Heart left ventricle (tissue), 13 donors: ENCODE results near the gene PLRG1.

ENCODE experiments used
- CTCF ChIP-seq, 12 donors: fragments of 200-600 bp; sonication (generic) in 4 of 12; IDR thresholded peaks; one replicate each; pipeline versions ENCODE4 v1.5.0 to v1.8.0; 2018 to 2022; ENCODE audit warnings: antibody characterized with exemption in 12 of 12, mild to moderate bottlenecking in 5 of 12
- POLR2A ChIP-seq, 2 donors: fragments of 450-650 bp; IDR thresholded peaks; one replicate each; pipeline ENCODE4 v1.6.1; 2017; ENCODE audit warnings: antibody characterized with exemption in 2 of 2, mild to moderate bottlenecking in 2 of 2, moderate library complexity in 2 of 2
- donor health status: ischemic (EF 13 %, LVEDD 7.1; RV severe dilation, severe dysfunction).
- donor health status: DM: no; HTN: yes; CAD: no.
- donor health status: DM: no; HTN: no; CAD: no.
- donor health status: ischemic (EF 25% LVEDD 6.9; RV normal size, moderate dysfunction).
- donor health status: ischemic (EF 25% LVEDD 5.7; RV mildly dilated, moderate dysfunction).
- donor health status: ischemic (EF 35%, LVEDD 5.7; RV mildly dilated, moderate dysfunction).
- donor health status: nonischemic (EF 11% LVEDD 7.7; RV severe dilation, severe dysfunction).
- donor health status: DM: yes; HTN: yes; CAD: no.
- donor health status: PGD.
- donor health status: ischemic (EF 29% LVEDD 5.4; RV normal size, mild dysfunction).
- donor health status: nonischemic (EF 23%, LVEDD 6.1; RV moderate dilation, normal function).

- TF ChIP-seq CTCF (IDR thresholded peaks at IDR 0.05) (no peak), POLR2A (IDR thresholded peaks at IDR 0.05) (no peak)
These were observed 12.6 kb upstream of the PLRG1 start, which contains the start of gene FGB for GRCh38 chr4:154562697-154563254.
